OCI-LY7 (cell line): ENCODE results near the gene EGFLAM. TPM values are rescaled to one million over a fixed set of nuclear protein-coding genes. Genes with fewer than 3 reads are reported as not detected.

ENCODE experiments used
- BruUV-seq: library from RNA; stranded (reverse); fragments of 400-500 nt; replicated peaks from 2 replicates; lab custom pipeline; 2021; lab: Mats Ljungman, UMichigan
- CTCF ChIA-PET: fragments of 300-600 bp; sonication (Branson Sonifier 250); formaldehyde crosslinking; loops from one replicate; lab custom pipeline; 2022; ENCODE audit warnings: antibody characterized with exemption; ENCODE audit not compliant: unreplicated experiment; lab: Charles Lee
- POLR2A ChIA-PET: fragments of 300-600 bp; sonication (Branson Sonifier 250); formaldehyde crosslinking; loops from one replicate; lab custom pipeline; 2022; ENCODE audit warnings: antibody characterized with exemption; lab: Charles Lee
- DNase-seq: peaks from one replicate; pipeline ENCODE4 v3.0.0-alpha.2; 2015; ENCODE audit warnings: low spot score
- H2AFZ ChIP-seq: fragments of 200-600 bp; sonication (generic), shearing (Covaris generic); 2 replicates; pipeline ENCODE4 v1.6.1; 2014; ENCODE audit warnings: mild to moderate bottlenecking, antibody characterized with exemption, low read length, moderate library complexity
- H3K27ac ChIP-seq: fragments of 200-600 bp; sonication (generic); 2 replicates; pipeline ENCODE4 v1.5.1; 2014; ENCODE audit warnings: mixed run types, low read depth, mild to moderate bottlenecking, moderate library complexity, low read length, inconsistent platforms; ENCODE audit not compliant: poor library complexity, severe bottlenecking
- H3K36me3 ChIP-seq: fragments of 200-600 bp; sonication (generic); 2 replicates; pipeline ENCODE4 v1.6.1; 2014; ENCODE audit warnings: mild to moderate bottlenecking, antibody characterized with exemption, low read length, moderate library complexity, mixed read lengths; ENCODE audit not compliant: insufficient read depth
- H3K4me1 ChIP-seq: fragments of 200-600 bp; sonication (generic); 2 replicates; pipeline ENCODE4 v1.5.1; 2014; ENCODE audit warnings: mild to moderate bottlenecking, low read length; ENCODE audit not compliant: insufficient read depth, poor library complexity, severe bottlenecking
- H3K4me2 ChIP-seq: fragments of 200-600 bp; sonication (generic); 2 replicates; pipeline ENCODE4 v1.6.1; 2014; ENCODE audit warnings: mild to moderate bottlenecking, low read length
- H3K4me3 ChIP-seq: fragments of 200-600 bp; sonication (generic); 2 replicates; pipeline ENCODE4 v1.5.1; 2014; ENCODE audit warnings: mild to moderate bottlenecking, low read depth, low read length; ENCODE audit not compliant: poor library complexity, severe bottlenecking
- H3K79me2 ChIP-seq: fragments of 200-600 bp; sonication (generic); 2 replicates; pipeline ENCODE4 v1.6.1; 2016; ENCODE audit warnings: low read depth, mild to moderate bottlenecking, low read length, moderate library complexity, mixed read lengths; ENCODE audit not compliant: insufficient read depth
- H3K9me2 ChIP-seq: fragments of 200-600 bp; sonication (generic); 2 replicates; pipeline ENCODE4 v1.6.1; 2016; ENCODE audit warnings: mild to moderate bottlenecking, low read length, mixed read lengths; ENCODE audit not compliant: insufficient read depth
- H3K9me3 ChIP-seq: fragments of 200-600 bp; sonication (generic); 2 replicates; pipeline ENCODE4 v1.6.1; 2014; ENCODE audit warnings: mild to moderate bottlenecking, mixed run types, low read length, mixed read lengths
- H4K20me1 ChIP-seq: fragments of 200-600 bp; sonication (generic); 2 replicates; pipeline ENCODE4 v1.6.1; 2014; ENCODE audit warnings: mild to moderate bottlenecking, antibody characterized with exemption, low read length, moderate library complexity, mixed read lengths; ENCODE audit not compliant: insufficient read depth
- CTCF ChIP-seq: fragments of 200-600 bp; sonication (generic); conservative IDR thresholded peaks from 2 replicates; pipeline ENCODE4 v1.5.1; 2014; ENCODE audit warnings: mild to moderate bottlenecking, antibody characterized with exemption, low read length, moderate library complexity, mixed read lengths
- EZH2phosphoT487 ChIP-seq: fragments of 200-600 bp; sonication (generic); IDR thresholded peaks from 2 replicates; pipeline ENCODE4 v1.6.1; 2018; ENCODE audit warnings: low read depth, borderline replicate concordance, mild to moderate bottlenecking, mixed run types, antibody characterized with exemption, low read length, moderate library complexity, mixed read lengths
- intact Hi-C: fragments of 100-400 bp; cut with micrococcal nuclease; formaldehyde crosslinking; loops from one replicate; pipeline ENCODE4 v1.10.0; 2022; ENCODE audit not compliant: unreplicated experiment
- total RNA-seq, 2 experiments: library from RNA; depleted of rRNA in 1 of 2; stranded (reverse); fragments of >200 nt in 1 of 2; shearing (Covaris generic) in 1 of 2; gene quantifications; 2 replicates each; pipeline ENCODE4 v1.2.3, GENCODE V29; 2014 to 2022

EGFLAM gene
- total RNA-seq, 2 experiments from 2014 or later, result not detected

- H3K4me2 ChIP-seq, result no peak overlapping the region
- H3K27ac ChIP-seq, result no peak overlapping the region
- H3K9me2 ChIP-seq, result no peaks in the 10 kb centered on the region
- H3K36me3 ChIP-seq, result no peaks in the 10 kb centered on the region
- ChIA-PET POLR2A (no interaction called here), CTCF (no interaction called here)
- no peak overlapping the region for H3K4me3 ChIP-seq
- intact Hi-C loops, result loop anchor here (10.0 kb wide), 1 partner anchor 618 kb away; the partner anchor contains the start of gene RICTOR
- H2AFZ ChIP-seq, result no peak overlapping the region
- no TSS peak for BruUV-seq
- H3K79me2 ChIP-seq, result no peaks in the 10 kb centered on the region
- no peaks in the 10 kb centered on the region for H3K9me3 ChIP-seq
- peaks cover 15% of the 10 kb centered on the region for H4K20me1 ChIP-seq
- no peak for DNase-seq
- TF ChIP-seq CTCF (no peak), EZH2phosphoT487 (no peak)
- H3K4me1 ChIP-seq, result peaks cover 21% of the 10 kb centered on the region
These were observed 198.5 kb downstream of the EGFLAM start for GRCh38 chr5:38456657-38457399.

GRCh38 chr5:38458174-38458573 lies 199.8 kb downstream of the EGFLAM start:
- TF ChIP-seq EZH2phosphoT487, result no peak
- TF ChIP-seq CTCF, result no peak
- Histone ChIP-seq H3K4me3 (no peak overlapping the region), H2AFZ (no peak overlapping the region), H3K4me1 (peaks cover 11% of the 10 kb centered on the region), H4K20me1 (peaks cover 11% of the 10 kb centered on the region), H3K36me3 (no peaks in the 10 kb centered on the region), H3K9me3 (no peaks in the 10 kb centered on the region), H3K79me2 (no peaks in the 10 kb centered on the region), H3K27ac (no peak overlapping the region), H3K9me2 (no peaks in the 10 kb centered on the region), H3K4me2 (no peak overlapping the region)
- DNase-seq, result no peak
- ChIA-PET CTCF (no interaction called here), POLR2A (no interaction called here)
- BruUV-seq, result no TSS peak
- intact Hi-C loops, result loop anchor here (10.0 kb wide), 1 partner anchor 617 kb away; the partner anchor contains the start of gene RICTOR
